BLaER1 treated with 17β-estradiol and CSF1 and Interleukin-3, amounts not matched to agents 10 nM and 100 nM (cell line): ENCODE measurements around the gene HRH3.
A peak's percentile ranks its signal among the peaks of the same experiment; 100 is the strongest.

Source experiments
- H3K27ac ChIP-seq, 11 experiments: shearing (Covaris generic); formaldehyde crosslinking; 2 replicates each; pipeline ENCODE4 v1.8.1; 2022
- H3K27me3 ChIP-seq, 11 experiments: shearing (Covaris generic); formaldehyde crosslinking; 2 replicates each; pipeline ENCODE4 v1.8.1; 2022
- H3K36me3 ChIP-seq, 11 experiments: shearing (Covaris generic); formaldehyde crosslinking; 2 replicates each; pipeline ENCODE4 v1.8.1; 2022
- H3K4me1 ChIP-seq, 10 experiments: shearing (Covaris generic); formaldehyde crosslinking; 2 replicates each; pipeline ENCODE4 v1.8.1; 2022
- H3K4me2 ChIP-seq, 11 experiments: shearing (Covaris generic); formaldehyde crosslinking; 2 replicates each; pipeline ENCODE4 v1.8.1; 2022
- H3K4me3 ChIP-seq, 10 experiments: shearing (Covaris generic); formaldehyde crosslinking; 2 replicates each; pipeline ENCODE4 v1.8.1; 2022
- H3K9ac ChIP-seq, 11 experiments: shearing (Covaris generic); formaldehyde crosslinking; 2 replicates each; pipeline ENCODE4 v1.8.1; 2022
- H3K9me3 ChIP-seq, 11 experiments: shearing (Covaris generic); formaldehyde crosslinking; replicated peaks in 1 of 11; 2 replicates each; pipeline ENCODE4 v1.8.1; 2022
- H4K20me1 ChIP-seq, 11 experiments: shearing (Covaris generic); formaldehyde crosslinking; 2 replicates each; pipeline ENCODE4 v1.8.1; 2022
- Cebpa-rat ChIP-seq, 11 experiments: shearing (Covaris generic); IDR thresholded peaks; 2 replicates each; pipeline ENCODE4 v1.8.1; 2022

Gene HRH3

DNA sequence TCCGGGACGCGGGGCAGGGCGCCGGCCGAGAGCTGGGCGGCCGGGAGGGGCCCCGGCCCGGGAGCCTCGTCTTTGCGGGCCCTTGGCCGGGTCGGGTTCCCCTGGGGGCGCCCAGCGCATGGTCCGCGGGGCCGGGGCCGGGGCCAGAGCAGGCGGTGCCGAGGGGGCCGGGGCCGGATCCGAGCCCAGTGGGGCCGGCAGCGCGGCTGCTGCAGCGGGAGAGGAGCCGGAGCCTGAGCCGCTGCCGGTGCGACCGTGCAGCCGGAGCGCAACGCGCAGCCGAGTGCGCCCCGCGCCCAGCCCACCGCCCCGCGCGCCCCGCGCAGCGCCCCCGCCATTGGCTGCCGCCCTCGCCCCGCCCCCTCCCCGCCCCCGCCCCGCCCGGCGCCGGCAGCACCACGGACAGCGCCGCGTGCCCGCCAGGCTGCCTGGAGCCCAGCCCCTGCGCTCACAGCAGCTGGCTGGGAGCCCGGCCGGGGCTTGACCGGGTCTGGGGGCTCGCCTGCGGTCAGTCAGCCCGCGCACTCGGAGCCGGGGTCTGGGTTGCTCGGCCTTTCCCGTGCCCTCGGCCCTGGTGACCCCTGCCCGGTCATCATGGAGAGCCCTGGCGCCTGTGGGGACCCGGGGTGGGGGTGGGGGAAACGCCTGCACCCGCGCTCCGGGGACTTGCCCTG, at the start of gene HRH3:
TSS of gene HRH3 (minus strand) at position 287 of the 674 bp plus-strand sequence. CDS start 308 bp downstream, outside the sequence.
- Histone ChIP-seq H3K27me3 (peaks cover 63 to 99% (median 71%) of the 10 kb centered on the region in 11 experiments), H3K4me3 (peak within 1 kb of the TSS; percentile 50 to 71 (median 61)), H3K4me2 (peak within 1 kb of the TSS; percentile 88 to 99 (median 97)), H3K9me3 (no peaks in the 10 kb centered on the region), H3K9ac (no peak within 1 kb of the TSS), H3K36me3 (no peaks in the 10 kb centered on the region), H4K20me1 (peaks cover 0 to 99% (median 70%) of the 10 kb centered on the region in 11 experiments; a peak in 20 of 22 replicates), H3K27ac (no peak within 1 kb of the TSS), H3K4me1 (peaks cover 20 to 80% (median 66%) of the 10 kb centered on the region in 10 experiments; a peak in 19 of 20 replicates)
- TF ChIP-seq Cebpa-rat (IDR thresholded peaks at IDR 0.05), result no peak

DNA sequence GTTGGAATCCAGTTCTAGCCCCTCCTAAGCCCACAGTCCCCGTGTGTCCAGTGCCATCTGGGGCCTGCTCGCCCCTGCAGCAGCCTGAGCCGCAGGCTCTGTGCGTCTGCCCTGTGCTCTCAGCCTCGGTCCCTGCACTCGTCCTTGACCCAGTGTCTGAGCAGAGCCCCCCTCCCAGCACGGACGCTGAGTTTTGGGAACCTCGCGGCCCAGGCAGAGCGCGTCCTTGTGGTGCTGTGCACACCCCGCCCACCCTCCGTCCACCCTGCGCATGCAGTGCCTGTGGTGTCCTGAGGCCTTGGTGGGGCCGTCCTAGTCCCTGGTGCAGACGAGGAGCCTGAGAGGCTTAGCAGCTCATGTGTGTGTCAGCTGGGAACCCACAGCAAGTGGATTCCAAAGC, 49.8 kb upstream of the HRH3 start:
- no peak overlapping the region for H3K9ac ChIP-seq
- peaks cover 13 to 19% (median 16%) of the 10 kb centered on the region in 11 experiments for H3K9me3 ChIP-seq
- no peak overlapping the region for H3K4me3 ChIP-seq
- peaks cover 13 to 17% (median 14%) of the 10 kb centered on the region in 10 experiments for H3K4me1 ChIP-seq
- H3K27ac ChIP-seq, result no peak overlapping the region
- TF ChIP-seq Cebpa-rat (IDR thresholded peaks at IDR 0.05), result no peak
- H3K27me3 ChIP-seq, result no peaks in the 10 kb centered on the region
- no peak overlapping the region for H3K4me2 ChIP-seq
- peaks cover 9 to 55% (median 36%) of the 10 kb centered on the region in 11 experiments; a peak in 18 of 22 replicates for H4K20me1 ChIP-seq
- H3K36me3 ChIP-seq, result peaks cover 34 to 82% (median 58%) of the 10 kb centered on the region in 11 experiments

DNA sequence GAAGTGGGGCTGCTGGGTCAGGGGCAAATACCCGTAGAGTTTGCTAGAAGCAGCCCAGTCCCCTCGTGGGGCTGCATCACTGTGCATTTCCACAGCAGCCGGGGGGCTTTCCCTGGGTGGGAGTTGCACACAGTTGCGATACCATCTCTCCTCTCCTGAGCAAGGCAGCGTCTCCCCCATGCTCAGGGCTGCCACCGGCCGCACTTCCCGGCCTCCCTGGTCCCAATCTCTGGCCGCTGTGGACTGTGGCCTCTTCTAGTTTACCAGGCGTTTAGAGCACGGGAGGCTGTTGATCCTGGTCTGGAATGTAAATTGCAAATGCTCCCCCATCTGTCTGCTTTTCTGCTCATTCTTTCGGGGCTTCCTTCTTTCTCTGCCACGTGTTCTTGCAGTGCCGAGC, 49.3 kb upstream of the HRH3 start:
- Histone ChIP-seq H3K9me3 (peaks cover 13 to 24% (median 19%) of the 10 kb centered on the region in 11 experiments), H4K20me1 (peaks cover 4 to 50% (median 31%) of the 10 kb centered on the region in 11 experiments; a peak in 18 of 22 replicates), H3K36me3 (peaks cover 39 to 87% (median 63%) of the 10 kb centered on the region in 11 experiments), H3K4me1 (peaks cover 8 to 12% (median 10%) of the 10 kb centered on the region in 10 experiments), H3K4me3 (no peak overlapping the region), H3K4me2 (no peak overlapping the region), H3K9ac (no peak overlapping the region), H3K27ac (no peak overlapping the region), H3K27me3 (no peaks in the 10 kb centered on the region)
- TF ChIP-seq Cebpa-rat (IDR thresholded peaks at IDR 0.05), result no peak

DNA sequence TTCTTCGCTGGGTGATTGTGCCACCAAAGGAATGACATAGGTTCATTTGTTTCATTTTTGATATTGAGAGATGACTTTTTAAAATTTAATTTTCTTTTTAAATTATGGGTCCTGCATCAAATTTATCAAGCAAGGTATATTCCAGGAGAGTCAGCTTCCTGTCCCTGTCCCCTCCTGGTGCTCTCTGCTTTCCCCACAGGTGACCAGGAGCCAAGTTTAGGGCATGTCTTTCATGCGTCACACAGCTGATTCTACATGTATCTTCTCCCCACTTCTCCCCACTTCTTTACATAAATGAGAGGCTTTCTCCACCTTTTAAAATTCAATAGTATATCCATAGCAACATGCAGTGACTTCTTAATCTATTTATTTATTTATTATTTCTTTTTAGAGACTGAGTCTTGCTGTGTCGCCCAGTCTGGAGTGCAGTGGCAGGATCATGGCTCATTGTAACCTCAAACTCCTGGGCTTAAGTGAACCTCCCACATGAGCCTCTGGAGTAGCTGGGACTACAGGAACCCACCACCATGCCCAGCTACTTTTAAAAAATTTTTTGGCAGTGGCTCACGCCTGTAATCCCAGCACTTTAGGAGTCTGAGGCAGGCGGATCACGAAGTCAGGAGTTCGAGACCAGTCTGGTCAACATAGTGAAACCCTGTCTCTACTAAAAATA, 48.3 kb upstream of the HRH3 start:
- Histone ChIP-seq H3K4me2 (no peak overlapping the region), H3K27me3 (no peaks in the 10 kb centered on the region), H4K20me1 (peaks cover 0 to 39% (median 22%) of the 10 kb centered on the region in 11 experiments; a peak in 11 of 22 replicates), H3K4me1 (peaks cover 0 to 2% (median 0%) of the 10 kb centered on the region in 10 experiments; a peak in 4 of 20 replicates), H3K4me3 (no peak overlapping the region), H3K9ac (no peak overlapping the region), H3K27ac (no peak overlapping the region), H3K36me3 (peaks cover 47 to 90% (median 68%) of the 10 kb centered on the region in 11 experiments), H3K9me3 (peaks cover 13 to 26% (median 20%) of the 10 kb centered on the region in 11 experiments)
- no peak for TF ChIP-seq Cebpa-rat (IDR thresholded peaks at IDR 0.05)

DNA sequence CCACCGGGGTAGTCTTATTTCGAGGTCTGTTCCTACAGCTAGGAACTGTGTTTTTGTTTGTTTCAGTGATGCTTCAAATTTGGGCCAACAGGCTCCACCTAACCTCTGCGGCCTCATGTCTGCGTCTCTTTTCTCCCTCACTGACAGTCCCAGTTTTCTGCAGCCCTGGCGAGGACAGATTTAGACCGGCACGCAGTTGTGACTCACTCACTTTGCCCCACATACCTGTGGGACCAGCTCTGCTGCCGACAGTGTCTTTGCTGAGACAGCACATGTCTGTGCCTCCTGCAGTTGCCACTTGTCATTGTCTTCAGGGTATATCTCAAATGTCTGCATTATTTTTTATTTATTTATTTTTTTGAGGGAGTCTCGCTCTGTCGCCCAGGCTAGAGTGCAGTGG, 47.5 kb upstream of the HRH3 start:
- no peaks in the 10 kb centered on the region for H3K4me1 ChIP-seq
- TF ChIP-seq Cebpa-rat (IDR thresholded peaks at IDR 0.05), result no peak
- peaks cover 0 to 41% (median 18%) of the 10 kb centered on the region in 11 experiments; a peak in 9 of 22 replicates for H4K20me1 ChIP-seq
- peaks cover 13 to 26% (median 20%) of the 10 kb centered on the region in 11 experiments for H3K9me3 ChIP-seq
- H3K27me3 ChIP-seq, result no peaks in the 10 kb centered on the region
- H3K4me3 ChIP-seq, result no peak overlapping the region
- H3K4me2 ChIP-seq, result no peak overlapping the region
- no peak overlapping the region for H3K27ac ChIP-seq
- H3K9ac ChIP-seq, result no peak overlapping the region
- peaks cover 47 to 90% (median 68%) of the 10 kb centered on the region in 11 experiments for H3K36me3 ChIP-seq

DNA sequence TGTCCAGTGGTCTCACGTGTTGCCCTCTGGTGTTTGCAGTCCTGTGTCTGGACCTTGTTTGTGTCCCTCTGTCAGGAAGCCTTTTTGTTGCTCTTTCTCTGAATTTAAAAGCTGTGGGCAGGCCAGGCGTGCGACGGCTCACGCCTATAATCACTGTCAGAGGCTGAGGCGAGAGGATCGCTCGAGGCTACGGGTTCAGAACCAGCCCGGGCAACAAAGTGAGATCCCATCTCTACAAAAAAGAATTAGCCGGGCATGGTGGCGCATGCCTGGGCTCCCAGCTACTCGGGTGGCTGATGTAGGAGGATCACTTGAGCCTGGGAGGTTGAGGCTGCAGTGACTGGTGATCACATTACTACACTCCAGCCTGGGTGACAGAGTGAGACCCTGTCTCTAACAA, 46.8 kb upstream of the HRH3 start:
- H3K4me3 ChIP-seq, result no peak overlapping the region
- no peak overlapping the region for H3K27ac ChIP-seq
- no peaks in the 10 kb centered on the region for H3K27me3 ChIP-seq
- no peak overlapping the region for H3K4me2 ChIP-seq
- no peaks in the 10 kb centered on the region for H3K4me1 ChIP-seq
- H3K36me3 ChIP-seq, result peaks cover 40 to 90% (median 68%) of the 10 kb centered on the region in 11 experiments
- no peak for TF ChIP-seq Cebpa-rat (IDR thresholded peaks at IDR 0.05)
- no peak overlapping the region for H3K9ac ChIP-seq
- H4K20me1 ChIP-seq, result peaks cover 0 to 41% (median 11%) of the 10 kb centered on the region in 11 experiments; a peak in 9 of 22 replicates
- peaks cover 13 to 26% (median 20%) of the 10 kb centered on the region in 11 experiments for H3K9me3 ChIP-seq

DNA sequence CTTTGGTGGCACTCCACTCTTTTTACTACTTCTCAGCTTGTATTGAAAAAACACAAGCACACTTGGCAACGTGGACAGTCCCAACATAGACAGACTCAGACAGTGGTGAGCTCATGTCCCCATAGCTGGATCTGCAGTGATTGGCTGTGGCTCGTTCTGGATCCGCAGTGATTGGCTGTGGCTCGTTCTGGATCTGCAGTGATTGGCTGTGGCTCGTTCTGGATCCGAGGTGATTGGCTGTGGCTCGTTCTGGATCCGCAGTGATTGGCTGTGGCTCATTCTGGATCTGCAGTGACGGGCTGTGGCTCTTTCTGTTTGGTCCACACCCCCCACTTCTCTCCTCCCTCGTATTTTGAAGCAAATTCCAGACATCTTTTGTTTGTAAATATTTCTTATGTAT, 46.3 kb upstream of the HRH3 start:
- no peaks in the 10 kb centered on the region for H3K4me1 ChIP-seq
- H3K27ac ChIP-seq, result no peak overlapping the region
- peaks cover 13 to 26% (median 20%) of the 10 kb centered on the region in 11 experiments for H3K9me3 ChIP-seq
- no peak for TF ChIP-seq Cebpa-rat (IDR thresholded peaks at IDR 0.05)
- no peak overlapping the region for H3K9ac ChIP-seq
- H3K36me3 ChIP-seq, result peaks cover 39 to 90% (median 69%) of the 10 kb centered on the region in 11 experiments
- H3K4me3 ChIP-seq, result no peak overlapping the region
- H3K4me2 ChIP-seq, result no peak overlapping the region
- peaks cover 0 to 44% (median 13%) of the 10 kb centered on the region in 11 experiments; a peak in 11 of 22 replicates for H4K20me1 ChIP-seq
- H3K27me3 ChIP-seq, result no peaks in the 10 kb centered on the region

DNA sequence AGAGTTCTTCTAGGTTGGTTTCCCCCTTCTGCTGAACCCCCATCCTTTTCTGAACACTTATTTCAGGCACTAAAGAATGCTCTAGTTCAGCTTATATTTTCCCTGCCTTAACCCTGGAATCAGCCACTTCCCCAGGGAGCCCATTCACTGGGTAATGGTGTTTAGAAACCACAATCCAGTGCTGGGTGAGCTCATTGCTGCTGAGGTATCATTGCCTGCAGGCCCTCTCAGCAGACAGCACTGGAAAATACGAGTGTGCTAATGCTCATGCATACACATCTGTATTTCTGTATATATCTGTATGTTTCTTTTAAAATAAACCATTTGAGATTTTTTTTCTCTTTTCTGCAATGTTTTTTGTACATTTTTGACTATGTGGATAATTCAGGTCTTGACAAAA, 45.3 kb upstream of the HRH3 start:
- Histone ChIP-seq H4K20me1 (peaks cover 0 to 53% (median 23%) of the 10 kb centered on the region in 11 experiments; a peak in 12 of 22 replicates), H3K27ac (no peak overlapping the region), H3K4me3 (no peak overlapping the region), H3K4me1 (no peaks in the 10 kb centered on the region), H3K27me3 (no peaks in the 10 kb centered on the region), H3K4me2 (no peak overlapping the region), H3K36me3 (peaks cover 39 to 94% (median 74%) of the 10 kb centered on the region in 11 experiments), H3K9ac (no peak overlapping the region), H3K9me3 (peaks cover 13 to 26% (median 20%) of the 10 kb centered on the region in 11 experiments)
- no peak for TF ChIP-seq Cebpa-rat (IDR thresholded peaks at IDR 0.05)

DNA sequence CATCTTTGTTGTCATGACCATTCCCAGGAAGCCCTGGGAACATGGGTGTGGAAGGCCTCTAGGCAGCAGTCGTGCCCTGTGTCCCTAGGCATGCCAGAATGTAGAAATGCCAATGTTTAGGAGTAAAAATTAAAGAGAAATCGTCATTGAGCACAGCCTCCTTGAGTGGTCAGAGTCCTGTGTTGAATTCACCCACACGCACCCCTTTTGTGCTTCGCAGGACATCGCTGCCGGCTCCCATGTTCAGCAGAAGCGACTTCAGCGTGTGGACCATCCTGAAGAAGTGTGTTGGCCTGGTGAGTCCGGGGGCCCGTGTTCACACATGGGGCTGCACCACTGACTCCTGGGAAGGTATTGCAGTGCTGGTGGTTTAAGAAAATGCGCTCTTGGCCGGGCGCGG, 43.3 kb upstream of the HRH3 start:
- H3K36me3 ChIP-seq, result peaks cover 46 to 97% (median 81%) of the 10 kb centered on the region in 11 experiments

More for the DNA sequence above, 43.3 kb upstream of the HRH3 start:
- H3K4me1 ChIP-seq, result no peaks in the 10 kb centered on the region; a peak in 1 of 20 replicates
- no peak overlapping the region for H3K4me2 ChIP-seq
- H3K4me3 ChIP-seq, result no peak overlapping the region
- H3K27me3 ChIP-seq, result no peaks in the 10 kb centered on the region
- H3K9me3 ChIP-seq, result peaks cover 13 to 26% (median 20%) of the 10 kb centered on the region in 11 experiments
- no peak overlapping the region for H3K9ac ChIP-seq
- H3K27ac ChIP-seq, result no peak overlapping the region
- H4K20me1 ChIP-seq, result peaks cover 7 to 56% (median 33%) of the 10 kb centered on the region in 11 experiments; a peak in 16 of 22 replicates
- TF ChIP-seq Cebpa-rat (IDR thresholded peaks at IDR 0.05), result no peak
